GM12878 (cell line): ENCODE data around the gene ZNF260.

Experiments used
- CREM ChIP-seq: IDR thresholded peaks from 2 replicates; pipeline ENCODE4 v1.6.1; 2014; ENCODE audit warnings: antibody characterized with exemption, low read depth
- E2F8 ChIP-seq: fragments of 450-650 bp; IDR thresholded peaks from 2 replicates; pipeline ENCODE4 v1.6.1; 2018; ENCODE audit warnings: mild to moderate bottlenecking, low read depth, moderate library complexity; ENCODE audit not compliant: partially characterized antibody
- EP300 ChIP-seq, 2 experiments: fragments of 150-350 bp in 1 of 2; IDR thresholded peaks; 2 replicates each; pipeline ENCODE4 v1.6.1; 2011 to 2012; ENCODE audit warnings: low read depth in 2 of 2, low read length in 2 of 2, borderline replicate concordance in 1 of 2, improper control_type of control experiment in 1 of 2, inconsistent platforms in 1 of 2; ENCODE audit not compliant: control insufficient read depth in 1 of 2
- HDAC6 ChIP-seq: fragments of 200-600 bp; sonication (generic); IDR thresholded peaks from one replicate; pipeline ENCODE4 v1.8.0; 2017; ENCODE audit warnings: antibody characterized with exemption; ENCODE audit not compliant: unreplicated experiment
- USF2 ChIP-seq: IDR thresholded peaks from 2 replicates; pipeline ENCODE4 v1.6.1; 2011; ENCODE audit warnings: low read depth, low read length, improper control_type of control experiment, borderline replicate concordance

- TF ChIP-seq E2F8 (no peak), HDAC6 (no peak), EP300 (IDR thresholded peaks at IDR 0.05; ENCODE audit: borderline replicate concordance in 1 of 2, control insufficient read depth in 1 of 2, low read depth in 2 of 2, low read length in 2 of 2) (no peak), USF2 (no peak), CREM (no peak)
Measured at GRCh38 chr19:36497001-36497400, 31.1 kb downstream of the ZNF260 start.
